Hepatocyte (in vitro differentiated cells): ENCODE results near the gene KLKB1. TPM values are rescaled to one million over a fixed set of nuclear protein-coding genes. Genes with fewer than 3 reads are reported as not detected.

ENCODE experiments used
- DNase-seq: peaks from one replicate; pipeline ENCODE4 v3.0.0-alpha.2; 2016; ENCODE audit warnings: low spot score
- H2AFZ ChIP-seq: fragments of 200-600 bp; sonication (generic); 2 replicates; pipeline ENCODE4 v1.6.0; 2016; ENCODE audit warnings: antibody characterized with exemption, mild to moderate bottlenecking
- H3K27ac ChIP-seq: fragments of 200-600 bp; sonication (generic); 2 replicates; pipeline ENCODE4 v1.5.1; 2016; ENCODE audit warnings: mild to moderate bottlenecking
- H3K27me3 ChIP-seq: fragments of 200-600 bp; sonication (generic); 2 replicates; pipeline ENCODE4 v1.6.1; 2016
- H3K36me3 ChIP-seq: fragments of 200-600 bp; sonication (generic); replicated peaks from 2 replicates; pipeline ENCODE4 v1.5.1; 2016; ENCODE audit warnings: low read depth; ENCODE audit not compliant: insufficient read depth
- H3K4me1 ChIP-seq: fragments of 200-600 bp; sonication (generic); 2 replicates; pipeline ENCODE4 v1.5.1; 2016; ENCODE audit warnings: mild to moderate bottlenecking, moderate library complexity; ENCODE audit not compliant: insufficient read depth
- H3K4me2 ChIP-seq: fragments of 200-600 bp; sonication (generic); 2 replicates; pipeline ENCODE4 v1.6.0; 2016
- H3K4me3 ChIP-seq: fragments of 200-600 bp; sonication (generic); 2 replicates; pipeline ENCODE4 v1.5.1; 2016; ENCODE audit warnings: mild to moderate bottlenecking
- H3K79me2 ChIP-seq: fragments of 200-600 bp; sonication (generic); 2 replicates; pipeline ENCODE4 v1.6.0; 2017; ENCODE audit warnings: mild to moderate bottlenecking
- H3K9me2 ChIP-seq: fragments of 200-600 bp; sonication (generic); replicated peaks from 2 replicates; pipeline ENCODE4 v1.6.0; 2017; ENCODE audit warnings: mild to moderate bottlenecking; ENCODE audit not compliant: insufficient read depth
- H3K9me3 ChIP-seq: fragments of 200-600 bp; sonication (generic); 2 replicates; pipeline ENCODE4 v1.5.1; 2016; ENCODE audit warnings: low read depth, mild to moderate bottlenecking
- H4K20me1 ChIP-seq: fragments of 200-600 bp; sonication (generic); 2 replicates; pipeline ENCODE4 v1.6.0; 2016; ENCODE audit warnings: mild to moderate bottlenecking; ENCODE audit not compliant: insufficient read depth, poor library complexity, severe bottlenecking
- EZH2 ChIP-seq: fragments of 200-600 bp; sonication (generic); IDR thresholded peaks from 2 replicates; pipeline ENCODE4 v1.6.1; 2016; ENCODE audit warnings: antibody characterized with exemption, mild to moderate bottlenecking, borderline replicate concordance
- EZH2phosphoT487 ChIP-seq: fragments of 200-600 bp; sonication (generic); IDR thresholded peaks from one replicate; pipeline ENCODE4 v1.6.1; 2018; ENCODE audit warnings: antibody characterized with exemption, mild to moderate bottlenecking, low read depth, moderate library complexity; ENCODE audit not compliant: unreplicated experiment, severe bottlenecking
- WGBS: methylation state at CpG from one replicate; pipeline ENCODE4 v1.1.6; 2016; ENCODE audit warnings: low lambda C conversion rate; ENCODE audit errors: missing lambda C conversion rate; 5-methylcytosine and 5-hydroxymethylcytosine counted together
- polyA plus RNA-seq: library from polyadenylated mRNA; unstranded; fragments of >200 nt; fragmentation: Nextera tagmentation; extraction: Ambion mirVana; gene quantifications from 2 replicates; pipeline ENCODE4 v1.2.1, GENCODE V29; 2016
- total RNA-seq: library from RNA; depleted of rRNA; stranded (reverse); fragments of >200 nt; gene quantifications from 2 replicates; pipeline ENCODE4 v1.2.3, GENCODE V29; 2014
- TF ChIP-seq, protein P1 (sequence below): fragments of 200-600 bp; sonication (generic); IDR thresholded peaks from 2 replicates; pipeline ENCODE4 v1.5.1; 2016; ENCODE audit warnings: antibody characterized with exemption, mild to moderate bottlenecking; ENCODE audit not compliant: poor library complexity

KLKB1 gene
- total and polyA plus RNA-seq, 2 experiments from 2014 or later, result 8.8 to 20.3 TPM

DNA sequence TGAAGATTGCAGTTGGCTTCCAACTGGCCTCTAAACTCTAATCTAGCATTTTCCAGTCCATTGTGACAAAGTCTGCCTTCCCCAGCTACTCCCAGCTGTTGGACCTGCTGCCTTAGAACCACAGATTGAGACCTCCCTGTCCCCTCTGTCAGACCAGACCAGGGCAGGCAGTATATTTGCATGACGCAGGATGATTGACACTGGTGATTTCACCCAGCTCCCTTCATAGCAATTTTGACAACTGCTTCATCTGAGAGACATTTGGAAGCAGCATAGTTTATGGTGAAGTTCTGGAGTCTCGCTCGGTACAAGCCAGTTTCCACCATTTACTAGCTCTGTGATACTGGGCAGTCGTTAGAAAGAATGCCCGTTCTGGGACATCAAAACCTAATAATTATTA lies 33.5 kb upstream of the KLKB1 start:
- no peak overlapping the region for H2AFZ ChIP-seq
- H3K9me3 ChIP-seq, result no peaks in the 10 kb centered on the region
- H3K4me1 ChIP-seq, result peaks cover 6% of the 10 kb centered on the region
- WGBS, result 95% methylated on average over 5 of the region's 5 CpGs
- H3K27ac ChIP-seq, result no peak overlapping the region
- no peak overlapping the region for H3K4me3 ChIP-seq
- H4K20me1 ChIP-seq, result no peaks in the 10 kb centered on the region
- H3K4me2 ChIP-seq, result no peak overlapping the region
- DNase-seq, result peak; percentile 1
- no peaks in the 10 kb centered on the region for H3K36me3 ChIP-seq
- H3K79me2 ChIP-seq, result peaks cover 17% of the 10 kb centered on the region
- TF ChIP-seq EZH2phosphoT487 (no peak), EZH2 (no peak)
- TF ChIP-seq, protein P1, sequence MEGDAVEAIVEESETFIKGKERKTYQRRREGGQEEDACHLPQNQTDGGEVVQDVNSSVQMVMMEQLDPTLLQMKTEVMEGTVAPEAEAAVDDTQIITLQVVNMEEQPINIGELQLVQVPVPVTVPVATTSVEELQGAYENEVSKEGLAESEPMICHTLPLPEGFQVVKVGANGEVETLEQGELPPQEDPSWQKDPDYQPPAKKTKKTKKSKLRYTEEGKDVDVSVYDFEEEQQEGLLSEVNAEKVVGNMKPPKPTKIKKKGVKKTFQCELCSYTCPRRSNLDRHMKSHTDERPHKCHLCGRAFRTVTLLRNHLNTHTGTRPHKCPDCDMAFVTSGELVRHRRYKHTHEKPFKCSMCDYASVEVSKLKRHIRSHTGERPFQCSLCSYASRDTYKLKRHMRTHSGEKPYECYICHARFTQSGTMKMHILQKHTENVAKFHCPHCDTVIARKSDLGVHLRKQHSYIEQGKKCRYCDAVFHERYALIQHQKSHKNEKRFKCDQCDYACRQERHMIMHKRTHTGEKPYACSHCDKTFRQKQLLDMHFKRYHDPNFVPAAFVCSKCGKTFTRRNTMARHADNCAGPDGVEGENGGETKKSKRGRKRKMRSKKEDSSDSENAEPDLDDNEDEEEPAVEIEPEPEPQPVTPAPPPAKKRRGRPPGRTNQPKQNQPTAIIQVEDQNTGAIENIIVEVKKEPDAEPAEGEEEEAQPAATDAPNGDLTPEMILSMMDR, result no peak
- H3K27me3 ChIP-seq, result no peaks in the 10 kb centered on the region
- H3K9me2 ChIP-seq, result no peaks in the 10 kb centered on the region

DNA sequence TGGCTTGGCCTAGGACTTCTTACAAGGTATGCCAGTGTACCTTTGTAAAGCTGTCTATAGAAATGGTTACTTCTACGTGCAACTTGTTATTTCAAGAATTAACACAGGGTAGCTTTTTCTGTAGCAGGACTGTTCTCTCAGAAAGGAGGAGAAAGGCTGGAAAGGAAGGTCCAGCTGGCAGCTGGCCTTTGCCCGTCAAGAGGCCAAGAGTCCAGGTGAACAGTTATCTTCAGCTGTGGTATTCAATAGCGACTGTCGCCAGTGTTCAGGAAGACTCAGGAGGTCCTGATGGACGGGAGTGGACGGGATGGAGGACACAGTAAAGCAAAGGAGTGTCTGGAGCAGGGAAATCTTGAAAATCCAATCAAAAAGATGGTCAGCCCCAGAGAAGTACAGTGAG lies 31.2 kb upstream of the KLKB1 start:
- WGBS, result 93% methylated on average over 6 of the region's 6 CpGs
- Histone ChIP-seq H4K20me1 (no peaks in the 10 kb centered on the region), H3K79me2 (peaks cover 17% of the 10 kb centered on the region), H3K27ac (no peak overlapping the region), H3K4me3 (no peak overlapping the region), H3K4me2 (no peak overlapping the region), H3K36me3 (no peaks in the 10 kb centered on the region), H3K9me2 (no peaks in the 10 kb centered on the region), H2AFZ (no peak overlapping the region), H3K27me3 (no peaks in the 10 kb centered on the region), H3K9me3 (no peaks in the 10 kb centered on the region), H3K4me1 (no peaks in the 10 kb centered on the region)
- DNase-seq, result peak; percentile 0
- TF ChIP-seq EZH2phosphoT487, result no peak
- TF ChIP-seq, protein P1, result no peak
- no peak for TF ChIP-seq EZH2

DNA sequence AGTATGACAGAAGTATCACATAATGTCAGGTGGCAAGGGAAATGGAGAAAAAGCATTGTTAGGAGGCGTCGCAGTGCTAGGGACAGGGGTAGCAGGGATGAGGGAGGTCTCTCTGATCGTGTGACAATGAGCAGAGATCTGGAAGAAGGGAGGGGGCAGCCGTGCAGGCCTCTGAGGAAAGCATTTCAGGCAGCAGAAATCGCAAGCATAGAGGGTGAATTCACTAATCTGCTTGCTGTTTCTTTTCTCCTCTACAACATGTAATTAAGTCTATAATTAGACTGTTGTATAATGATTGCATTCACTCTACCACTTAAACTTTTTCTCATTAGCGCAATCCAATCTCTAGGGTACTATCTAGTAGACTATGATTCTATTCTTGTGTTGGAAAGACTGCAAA lies 26.8 kb upstream of the KLKB1 start:
- WGBS, result 77% methylated on average over 6 of the region's 6 CpGs
- H3K27me3 ChIP-seq, result no peaks in the 10 kb centered on the region
- no peaks in the 10 kb centered on the region for H3K9me2 ChIP-seq
- DNase-seq, result no peak
- H3K9me3 ChIP-seq, result no peaks in the 10 kb centered on the region
- no peak overlapping the region for H2AFZ ChIP-seq
- H3K79me2 ChIP-seq, result no peaks in the 10 kb centered on the region
- no peak overlapping the region for H3K27ac ChIP-seq
- H3K4me3 ChIP-seq, result no peak overlapping the region
- no peaks in the 10 kb centered on the region for H3K4me1 ChIP-seq
- no peaks in the 10 kb centered on the region for H3K36me3 ChIP-seq
- TF ChIP-seq, protein P1, result no peak
- TF ChIP-seq EZH2, result no peak
- TF ChIP-seq EZH2phosphoT487, result no peak
- no peaks in the 10 kb centered on the region for H4K20me1 ChIP-seq
- H3K4me2 ChIP-seq, result no peak overlapping the region

DNA sequence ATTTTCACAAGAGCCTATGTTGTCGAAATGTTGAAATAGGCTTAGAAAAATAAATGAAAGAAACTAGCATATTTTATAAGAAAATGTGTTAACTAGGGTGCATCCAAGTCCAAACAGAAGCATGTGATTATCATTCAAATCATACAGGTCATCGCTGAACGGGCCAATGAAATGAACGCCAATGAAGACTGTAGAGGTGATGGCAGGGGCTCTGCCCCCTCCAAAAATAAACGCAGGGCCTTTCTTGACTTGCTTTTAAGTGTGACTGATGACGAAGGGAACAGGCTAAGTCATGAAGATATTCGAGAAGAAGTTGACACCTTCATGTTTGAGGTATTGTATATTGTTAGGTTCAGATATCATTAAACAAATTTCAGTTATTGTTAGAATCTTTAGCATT lies 26.3 kb upstream of the KLKB1 start:
- Histone ChIP-seq H3K4me1 (no peaks in the 10 kb centered on the region), H3K9me2 (no peaks in the 10 kb centered on the region), H3K4me3 (no peak overlapping the region), H3K9me3 (no peaks in the 10 kb centered on the region), H3K4me2 (no peak overlapping the region), H2AFZ (no peak overlapping the region), H3K36me3 (no peaks in the 10 kb centered on the region), H3K27me3 (no peaks in the 10 kb centered on the region), H3K27ac (no peak overlapping the region), H4K20me1 (no peaks in the 10 kb centered on the region), H3K79me2 (no peaks in the 10 kb centered on the region)
- 91% methylated on average over 7 of the region's 7 CpGs for WGBS
- TF ChIP-seq EZH2, result no peak
- TF ChIP-seq, protein P1, result no peak
- TF ChIP-seq EZH2phosphoT487, result no peak
- DNase-seq, result no peak
